Liver (tissue), 2 donors: ENCODE results near the gene PITPNB.

Experiments
- TF ChIP-seq, protein P1 (sequence below): fragments of 150-350 bp; IDR thresholded peaks from 2 replicates; pipeline ENCODE4 v1.5.1; 2017; ENCODE audit warnings: improper control_type of control experiment, low read depth, low read length; ENCODE audit not compliant: missing input control
- TF ChIP-seq, protein P2 (sequence below): IDR thresholded peaks from 2 replicates; pipeline ENCODE4 v1.6.1; 2016; ENCODE audit warnings: antibody characterized with exemption, mild to moderate bottlenecking
- donor health status: healthy.

DNA sequence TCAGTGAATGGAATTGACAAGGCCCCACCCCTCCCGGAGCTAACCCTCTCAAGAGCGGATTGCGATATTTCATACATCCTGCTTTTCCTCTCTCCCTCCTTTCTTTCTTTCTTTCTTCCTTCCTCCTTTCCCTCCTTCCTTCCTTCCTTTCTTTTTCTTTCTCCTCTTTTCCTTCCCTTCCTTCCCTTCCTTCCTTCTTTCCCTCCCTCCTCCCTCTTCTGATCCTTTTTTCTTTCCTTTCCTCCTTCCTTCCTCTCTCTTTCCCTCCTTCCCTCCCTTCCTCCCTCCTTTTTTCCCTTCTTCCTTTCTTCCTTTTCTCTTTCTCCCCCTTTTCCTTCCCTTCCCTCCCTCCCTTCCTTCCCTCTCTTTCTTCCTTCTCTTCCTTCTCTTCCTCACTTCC, 102.5 kb downstream of the PITPNB start:
- TF ChIP-seq, protein P1, sequence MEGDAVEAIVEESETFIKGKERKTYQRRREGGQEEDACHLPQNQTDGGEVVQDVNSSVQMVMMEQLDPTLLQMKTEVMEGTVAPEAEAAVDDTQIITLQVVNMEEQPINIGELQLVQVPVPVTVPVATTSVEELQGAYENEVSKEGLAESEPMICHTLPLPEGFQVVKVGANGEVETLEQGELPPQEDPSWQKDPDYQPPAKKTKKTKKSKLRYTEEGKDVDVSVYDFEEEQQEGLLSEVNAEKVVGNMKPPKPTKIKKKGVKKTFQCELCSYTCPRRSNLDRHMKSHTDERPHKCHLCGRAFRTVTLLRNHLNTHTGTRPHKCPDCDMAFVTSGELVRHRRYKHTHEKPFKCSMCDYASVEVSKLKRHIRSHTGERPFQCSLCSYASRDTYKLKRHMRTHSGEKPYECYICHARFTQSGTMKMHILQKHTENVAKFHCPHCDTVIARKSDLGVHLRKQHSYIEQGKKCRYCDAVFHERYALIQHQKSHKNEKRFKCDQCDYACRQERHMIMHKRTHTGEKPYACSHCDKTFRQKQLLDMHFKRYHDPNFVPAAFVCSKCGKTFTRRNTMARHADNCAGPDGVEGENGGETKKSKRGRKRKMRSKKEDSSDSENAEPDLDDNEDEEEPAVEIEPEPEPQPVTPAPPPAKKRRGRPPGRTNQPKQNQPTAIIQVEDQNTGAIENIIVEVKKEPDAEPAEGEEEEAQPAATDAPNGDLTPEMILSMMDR, result no peak
- TF ChIP-seq, protein P2, sequence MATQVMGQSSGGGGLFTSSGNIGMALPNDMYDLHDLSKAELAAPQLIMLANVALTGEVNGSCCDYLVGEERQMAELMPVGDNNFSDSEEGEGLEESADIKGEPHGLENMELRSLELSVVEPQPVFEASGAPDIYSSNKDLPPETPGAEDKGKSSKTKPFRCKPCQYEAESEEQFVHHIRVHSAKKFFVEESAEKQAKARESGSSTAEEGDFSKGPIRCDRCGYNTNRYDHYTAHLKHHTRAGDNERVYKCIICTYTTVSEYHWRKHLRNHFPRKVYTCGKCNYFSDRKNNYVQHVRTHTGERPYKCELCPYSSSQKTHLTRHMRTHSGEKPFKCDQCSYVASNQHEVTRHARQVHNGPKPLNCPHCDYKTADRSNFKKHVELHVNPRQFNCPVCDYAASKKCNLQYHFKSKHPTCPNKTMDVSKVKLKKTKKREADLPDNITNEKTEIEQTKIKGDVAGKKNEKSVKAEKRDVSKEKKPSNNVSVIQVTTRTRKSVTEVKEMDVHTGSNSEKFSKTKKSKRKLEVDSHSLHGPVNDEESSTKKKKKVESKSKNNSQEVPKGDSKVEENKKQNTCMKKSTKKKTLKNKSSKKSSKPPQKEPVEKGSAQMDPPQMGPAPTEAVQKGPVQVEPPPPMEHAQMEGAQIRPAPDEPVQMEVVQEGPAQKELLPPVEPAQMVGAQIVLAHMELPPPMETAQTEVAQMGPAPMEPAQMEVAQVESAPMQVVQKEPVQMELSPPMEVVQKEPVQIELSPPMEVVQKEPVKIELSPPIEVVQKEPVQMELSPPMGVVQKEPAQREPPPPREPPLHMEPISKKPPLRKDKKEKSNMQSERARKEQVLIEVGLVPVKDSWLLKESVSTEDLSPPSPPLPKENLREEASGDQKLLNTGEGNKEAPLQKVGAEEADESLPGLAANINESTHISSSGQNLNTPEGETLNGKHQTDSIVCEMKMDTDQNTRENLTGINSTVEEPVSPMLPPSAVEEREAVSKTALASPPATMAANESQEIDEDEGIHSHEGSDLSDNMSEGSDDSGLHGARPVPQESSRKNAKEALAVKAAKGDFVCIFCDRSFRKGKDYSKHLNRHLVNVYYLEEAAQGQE, result no peak
